LoVo (cell line): ENCODE results near the gene CCBE1.

Experiments
- DNase-seq: peaks from one replicate; pipeline ENCODE4 v3.0.0-alpha.2; 2016; ENCODE audit warnings: low spot score

Gene CCBE1

GRCh38 chr18:59619816-59620215, 77.4 kb downstream of the CCBE1 start:
- DNase-seq: no peak

- no peak for DNase-seq
Observed at GRCh38 chr18:59617468-59617932, 79.7 kb downstream of the CCBE1 start.

GRCh38 chr18:59616501-59616900, 80.7 kb downstream of the CCBE1 start:
- DNase-seq: no peak

GRCh38 chr18:59613903-59614302, 83.3 kb downstream of the CCBE1 start:
- no peak for DNase-seq

GRCh38 chr18:59612381-59612780, 84.8 kb downstream of the CCBE1 start:
- DNase-seq: no peak

DNA sequence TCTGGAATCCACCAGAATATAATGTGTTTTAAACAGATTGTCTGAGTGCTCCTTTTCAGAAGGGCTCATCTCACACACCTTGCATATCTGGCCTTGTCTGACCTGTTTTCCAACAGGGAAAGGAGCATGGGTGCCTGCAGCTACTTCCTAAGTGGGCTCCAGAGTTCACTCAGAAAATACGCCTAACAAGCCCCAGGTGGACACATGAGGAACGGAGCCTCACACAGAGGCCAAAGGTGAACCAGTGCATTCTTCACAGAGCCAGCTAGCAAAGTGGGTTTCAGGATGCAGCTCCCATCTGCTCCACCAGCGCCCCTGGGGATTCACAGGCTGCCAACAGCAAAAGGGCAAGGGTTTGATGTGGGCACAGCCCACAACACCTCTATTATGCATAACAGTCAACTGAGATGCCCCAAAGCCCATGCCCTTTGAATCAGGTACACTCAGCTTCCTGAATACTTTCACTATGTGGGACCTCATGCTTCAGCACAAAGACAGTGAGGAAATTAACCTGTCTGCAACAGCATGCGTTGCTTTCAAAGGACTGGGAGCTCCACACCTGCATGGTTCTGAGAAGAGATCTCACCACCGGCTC, 86.6 kb downstream of the CCBE1 start:
- no peak for DNase-seq

- DNase-seq: no peak
Observed at GRCh38 chr18:59609654-59610053, 87.6 kb downstream of the CCBE1 start.

DNA sequence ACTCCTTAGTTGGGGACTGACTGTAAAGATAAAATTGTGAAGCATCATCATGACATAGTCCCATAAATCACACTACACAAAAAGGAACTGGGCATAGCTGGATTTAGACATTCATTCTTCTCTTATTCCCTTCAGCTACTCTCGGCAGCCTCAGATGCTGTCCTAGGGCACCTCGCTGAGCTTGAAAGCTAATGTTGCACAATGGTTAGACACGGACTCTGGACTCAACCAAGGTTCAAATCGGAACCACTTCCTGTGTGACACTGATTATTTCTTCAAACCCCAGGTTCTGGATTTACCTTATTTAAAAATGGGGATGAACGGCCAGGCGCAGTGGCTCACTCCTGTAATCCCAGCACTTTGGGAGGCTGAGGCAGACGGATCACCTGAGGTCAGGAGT, 89.8 kb downstream of the CCBE1 start:
- DNase-seq: no peak

GRCh38 chr18:59607078-59607379, 90.2 kb downstream of the CCBE1 start:
- DNase-seq: no peak

DNA sequence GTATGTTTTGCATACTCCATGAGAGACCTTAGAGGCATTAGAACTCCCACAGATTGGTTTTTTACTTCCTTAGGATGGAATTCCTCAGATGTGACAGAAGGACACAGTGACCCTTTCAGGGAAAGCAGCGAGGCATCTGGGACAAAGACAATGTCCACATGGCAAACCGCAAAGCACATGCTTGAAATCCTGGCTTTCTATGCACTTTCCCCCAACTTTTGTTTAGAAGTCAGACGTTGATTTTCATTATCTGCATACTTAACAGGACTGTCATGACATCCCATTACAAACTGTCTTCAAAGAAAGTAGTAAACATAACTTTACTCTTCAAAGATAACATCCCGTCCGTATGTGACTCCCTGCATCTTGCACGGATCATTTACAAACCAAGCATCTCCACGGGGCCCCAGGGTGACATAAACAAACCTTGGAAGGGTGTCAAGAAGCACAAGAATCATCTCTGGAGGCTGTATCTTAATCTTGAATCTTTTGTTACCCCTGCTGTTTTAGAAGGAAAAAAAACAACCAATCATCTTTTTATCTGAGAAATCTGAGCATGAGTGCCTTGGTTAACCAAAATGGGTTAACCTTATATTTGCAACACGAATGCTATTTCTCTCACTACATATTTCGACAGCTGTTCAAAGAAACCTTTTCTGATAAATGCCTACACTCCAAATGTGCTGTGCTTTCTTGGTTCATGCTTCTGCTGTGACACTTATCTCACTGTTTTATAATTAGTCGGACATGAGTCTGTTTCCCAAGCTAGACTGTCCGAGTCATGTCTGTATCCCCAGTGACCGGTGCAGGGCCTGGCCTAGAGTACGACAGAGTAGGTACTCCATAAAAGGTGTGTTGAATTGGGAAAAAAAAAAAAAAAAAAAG, 90.8 kb downstream of the CCBE1 start:
- DNase-seq: no peak

DNA sequence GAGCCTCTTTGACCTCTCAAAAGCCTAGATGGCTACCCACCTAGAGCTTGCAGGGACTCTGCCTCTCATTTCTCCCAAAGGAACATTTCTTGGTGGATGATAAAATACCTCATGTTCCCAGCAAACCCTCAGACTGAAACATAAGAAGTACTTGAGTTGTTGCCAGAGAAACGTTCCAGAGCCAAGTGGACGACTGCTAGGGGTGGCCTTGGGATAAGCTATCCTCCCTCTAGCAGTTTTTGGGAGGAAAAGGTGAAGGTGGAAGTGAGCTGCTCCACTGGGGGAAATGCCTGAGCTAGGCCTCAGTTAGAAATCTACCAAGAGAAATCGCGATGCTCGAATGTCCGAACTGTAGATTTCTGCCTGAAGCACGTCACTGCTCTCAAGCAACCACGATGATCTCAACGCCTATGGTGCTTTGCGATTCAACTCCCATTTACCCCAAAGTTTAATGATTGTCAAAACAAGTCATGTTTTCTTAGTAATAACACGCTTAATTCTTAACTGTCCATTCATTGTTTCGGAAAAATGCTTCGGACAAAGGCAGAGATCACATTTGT, 91.5 kb downstream of the CCBE1 start:
- no peak for DNase-seq

DNA sequence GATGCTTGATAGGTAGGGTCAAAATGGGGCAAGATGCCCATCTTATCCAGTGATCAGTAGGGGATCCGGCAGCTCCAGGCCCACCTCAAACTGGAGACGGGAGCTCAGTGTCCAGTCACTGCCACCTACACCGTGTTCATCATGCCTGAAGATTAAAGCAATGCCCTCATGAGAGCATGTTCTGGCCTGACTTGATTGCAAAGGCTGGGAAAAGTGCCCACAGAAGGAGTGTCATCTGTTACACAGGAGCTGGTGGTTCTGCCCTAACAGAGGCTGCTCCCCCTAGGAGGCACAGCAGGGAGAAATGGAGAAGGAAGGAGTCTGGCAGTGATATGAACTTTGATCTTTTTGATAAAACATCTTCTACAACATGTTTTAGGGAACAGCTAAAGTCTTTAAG, 92.3 kb downstream of the CCBE1 start:
- DNase-seq: no peak

DNA sequence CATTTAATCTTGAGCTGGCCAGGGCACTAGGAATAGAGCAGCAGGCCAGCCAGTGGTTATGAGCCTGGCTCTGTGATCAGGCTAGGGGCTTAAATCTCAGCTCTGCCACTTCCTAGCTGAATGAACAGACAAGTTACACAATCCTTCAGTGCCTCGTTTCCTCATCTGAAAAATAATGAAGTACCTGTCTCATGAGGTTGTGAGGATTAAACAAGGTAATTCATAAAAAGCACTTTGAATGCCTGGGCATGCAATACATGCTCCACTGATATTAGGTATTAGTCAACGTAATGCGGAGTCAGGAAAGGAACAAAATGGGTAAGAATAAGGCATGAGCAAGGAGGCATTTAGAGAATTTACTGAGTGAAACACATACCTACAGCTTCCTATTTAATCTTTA, 100.2 kb downstream of the CCBE1 start:
- no peak for DNase-seq

DNA sequence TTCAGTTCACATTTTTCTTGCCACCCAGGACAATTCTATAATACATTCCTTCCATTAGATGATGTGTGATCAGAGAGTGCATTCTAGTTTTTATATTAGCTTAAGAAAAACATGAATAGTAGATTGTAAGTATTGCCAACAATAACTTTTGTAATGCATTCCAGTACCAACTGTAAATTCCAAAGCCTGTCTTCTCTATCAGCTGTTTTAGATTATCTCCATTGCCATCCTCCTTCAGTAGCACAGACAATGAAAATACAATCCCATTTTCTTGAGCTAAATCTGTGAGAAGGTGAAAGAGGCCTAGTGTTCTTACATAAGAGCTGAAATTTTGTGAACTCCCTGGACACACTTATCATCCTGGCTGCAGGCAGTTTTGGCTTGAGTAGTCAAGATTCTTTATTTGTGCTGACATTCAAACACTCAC, 103.9 kb downstream of the CCBE1 start:
- DNase-seq: no peak

DNA sequence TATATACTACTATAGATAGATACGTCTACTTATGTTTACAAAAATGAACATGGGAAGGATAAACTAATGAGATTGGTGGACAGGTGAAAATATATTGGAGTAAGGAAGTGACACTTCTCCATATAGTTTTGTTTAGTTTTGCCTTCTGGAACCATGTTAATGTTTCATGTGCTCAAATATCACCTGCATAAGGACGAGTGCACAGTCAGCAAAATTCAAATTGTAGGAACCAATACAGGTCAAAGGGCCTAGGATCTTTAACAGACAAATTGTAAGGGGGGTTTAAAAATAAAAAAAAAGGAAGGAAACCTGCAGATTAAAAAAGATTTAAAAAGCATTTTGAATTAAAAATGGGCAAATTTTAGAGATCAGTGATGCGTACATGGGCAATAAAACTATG, 104.6 kb downstream of the CCBE1 start:
- DNase-seq: no peak

- no peak for DNase-seq
Observed at GRCh38 chr18:59582395-59582794, 114.8 kb downstream of the CCBE1 start.

- no peak for DNase-seq
Observed at GRCh38 chr18:59579509-59579908, 117.7 kb downstream of the CCBE1 start.

DNA sequence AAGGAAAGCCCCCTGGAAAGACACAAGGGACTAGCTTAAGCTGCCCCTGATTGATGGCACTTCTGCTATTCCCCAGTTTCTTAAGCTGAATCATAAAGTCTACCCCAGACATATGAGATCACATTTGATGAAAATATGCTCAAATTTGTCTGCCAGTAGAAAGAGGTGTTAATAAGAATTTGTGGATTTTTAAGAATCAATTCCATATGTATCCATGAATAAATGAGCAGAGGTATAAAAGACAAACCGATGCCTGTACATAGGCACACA, 119.9 kb downstream of the CCBE1 start:
- DNase-seq: no peak

DNA sequence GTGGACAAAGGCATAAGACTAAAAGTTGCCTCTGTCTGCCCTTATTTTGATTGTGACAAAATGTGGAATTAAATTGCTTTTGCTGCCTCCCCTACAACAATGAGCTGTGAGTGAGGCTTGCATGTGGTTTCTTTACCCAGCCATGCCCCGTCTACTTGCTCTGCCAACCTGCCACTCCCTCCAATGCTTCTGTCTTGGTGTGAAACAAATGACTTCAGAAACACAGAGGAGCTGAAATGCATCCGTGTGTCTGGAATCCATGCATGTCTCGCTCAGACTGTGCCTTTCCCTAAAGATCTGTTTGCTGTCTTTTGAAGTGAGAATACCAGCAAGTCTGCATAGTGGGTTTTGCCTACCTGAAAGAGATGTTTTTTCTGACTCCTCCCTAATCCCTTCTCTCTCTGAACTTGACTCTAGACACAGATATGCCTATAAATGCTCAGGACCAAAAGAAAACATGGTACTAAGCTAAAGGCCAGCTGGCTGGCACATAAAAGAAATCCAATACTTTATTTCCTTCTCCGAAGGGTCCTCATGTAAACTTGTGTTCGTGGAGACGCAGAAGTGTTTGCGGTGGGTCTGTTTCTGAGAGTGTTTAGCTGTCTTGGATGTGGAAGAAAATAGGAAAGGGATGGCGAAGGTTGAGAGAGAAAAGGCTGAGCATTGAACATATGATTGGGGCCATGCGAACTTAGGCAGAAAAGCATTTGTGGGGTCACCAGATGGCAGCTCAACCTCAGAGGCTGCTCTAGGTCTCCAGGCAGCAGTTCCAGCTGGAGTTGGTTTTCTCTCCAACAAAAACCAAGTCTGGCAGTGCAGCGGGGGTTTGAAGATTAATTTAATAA, 120.5 kb downstream of the CCBE1 start:
- DNase-seq: no peak

DNA sequence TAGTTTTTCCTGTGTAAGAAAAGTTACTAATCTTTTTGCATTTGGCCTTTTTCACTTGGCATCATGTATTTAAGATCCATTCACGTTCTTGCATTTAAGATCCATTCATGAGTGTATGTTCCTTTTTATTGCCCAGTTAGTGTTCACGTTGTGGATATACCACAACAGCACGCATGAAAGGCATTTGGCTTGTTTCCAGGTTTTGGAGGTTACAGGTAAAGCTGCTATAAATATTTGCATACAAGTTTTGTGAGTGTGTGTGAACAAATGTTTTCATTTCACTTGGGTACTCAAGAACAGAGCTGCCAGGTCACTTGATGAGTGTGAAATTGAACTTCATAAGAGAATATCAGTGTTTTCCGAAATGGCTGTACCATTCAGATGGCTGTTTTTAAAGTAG, 121.2 kb downstream of the CCBE1 start:
- no peak for DNase-seq

GRCh38 chr18:59573962-59574361, 123.3 kb downstream of the CCBE1 start:
- DNase-seq: no peak

DNA sequence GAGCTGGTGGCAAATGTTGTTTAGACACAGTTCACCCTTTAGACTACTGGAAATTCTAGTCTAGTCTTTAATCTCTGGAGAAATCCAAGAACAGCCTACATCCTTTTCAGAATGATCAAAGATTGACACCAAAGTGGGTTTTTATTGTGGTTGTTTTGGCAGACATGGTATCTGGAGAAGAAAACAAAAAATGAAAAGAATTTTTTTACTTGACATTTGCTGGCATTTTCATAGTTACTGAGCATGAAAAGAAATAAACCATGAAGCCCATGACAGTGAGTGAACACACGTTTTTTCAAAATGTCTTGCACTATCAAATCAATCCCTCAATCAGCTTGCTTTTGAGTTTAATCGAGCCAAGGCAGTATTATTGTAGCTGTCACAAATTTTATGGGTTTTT, 125.3 kb downstream of the CCBE1 start:
- DNase-seq: no peak

GRCh38 chr18:59570796-59571195, 126.4 kb downstream of the CCBE1 start:
- no peak for DNase-seq
